IPS DF 6.9 (cell line): ENCODE measurements around the gene EYA4.

Experiments
- DNase-seq: peaks from one replicate; pipeline ENCODE4 v3.0.0-alpha.2; 2013; ENCODE audit warnings: low read depth, low spot score
- H3K27ac ChIP-seq: one replicate; pipeline ENCODE4 v1.5.1; 2013; ENCODE audit warnings: low read length, control low read depth
- H3K27me3 ChIP-seq: 2 replicates; pipeline ENCODE4 v1.6.1; 2013; ENCODE audit warnings: mild to moderate bottlenecking, low read length; ENCODE audit not compliant: control insufficient read depth, insufficient read depth
- H3K36me3 ChIP-seq: 2 replicates; pipeline ENCODE4 v1.6.1; 2013; ENCODE audit warnings: low read length; ENCODE audit not compliant: control insufficient read depth, insufficient read depth
- H3K4me1 ChIP-seq: 2 replicates; pipeline ENCODE4 v1.6.1; 2013; ENCODE audit warnings: low read length; ENCODE audit not compliant: control insufficient read depth, insufficient read depth
- H3K4me3 ChIP-seq: 2 replicates; pipeline ENCODE4 v1.5.1; 2013; ENCODE audit warnings: mild to moderate bottlenecking, low read length
- H3K9me3 ChIP-seq: 2 replicates; pipeline ENCODE4 v1.6.1; 2013; ENCODE audit warnings: low read length, inconsistent platforms; ENCODE audit not compliant: control insufficient read depth, insufficient read depth
- WGBS: extraction: QIAGEN DNeasy Blood & Tissue Kit; methylation state at CpG from one replicate; pipeline ENCODE4 v1.1.7; 2013; ENCODE audit warnings: mixed read lengths, missing lambda C conversion rate; ENCODE audit not compliant: insufficient read length, insufficient coverage; 5-methylcytosine and 5-hydroxymethylcytosine counted together

Gene EYA4

DNA sequence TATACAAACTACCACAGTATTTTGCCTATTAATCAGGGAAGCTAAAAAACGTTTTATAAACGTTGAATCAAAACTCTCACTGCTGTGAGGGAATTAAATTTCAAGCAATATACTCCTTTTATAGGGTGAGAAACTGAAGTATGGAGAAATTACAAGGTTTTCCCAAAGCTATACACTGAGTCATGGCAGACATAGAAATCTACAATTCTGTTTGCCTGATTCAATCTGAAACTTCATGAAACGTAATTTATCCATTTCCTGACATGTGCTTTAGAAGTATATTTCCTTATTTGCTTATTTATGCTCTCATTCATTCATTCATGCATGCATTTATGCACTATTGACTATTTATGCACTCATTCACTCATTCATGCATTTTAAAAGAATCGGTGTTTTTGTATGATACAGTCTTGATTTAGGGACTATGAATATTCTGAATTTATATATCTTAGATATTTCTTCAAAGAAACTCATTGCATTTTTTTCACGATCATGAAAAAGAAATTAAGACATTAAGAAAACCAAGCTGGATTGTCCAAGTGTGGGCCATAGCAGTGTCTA lies 16.5 kb downstream of the EYA4 start:
- H3K9me3 ChIP-seq: no peaks in the 10 kb centered on the region
- H3K4me1 ChIP-seq: no peaks in the 10 kb centered on the region
- no peak for DNase-seq
- no peaks in the 10 kb centered on the region for H3K27me3 ChIP-seq
- no peaks in the 10 kb centered on the region for H3K36me3 ChIP-seq
- no peak overlapping the region for H3K27ac ChIP-seq
- no peak overlapping the region for H3K4me3 ChIP-seq
- no CpG with 5 or more reads among the region's 5 CpGs for WGBS

DNA sequence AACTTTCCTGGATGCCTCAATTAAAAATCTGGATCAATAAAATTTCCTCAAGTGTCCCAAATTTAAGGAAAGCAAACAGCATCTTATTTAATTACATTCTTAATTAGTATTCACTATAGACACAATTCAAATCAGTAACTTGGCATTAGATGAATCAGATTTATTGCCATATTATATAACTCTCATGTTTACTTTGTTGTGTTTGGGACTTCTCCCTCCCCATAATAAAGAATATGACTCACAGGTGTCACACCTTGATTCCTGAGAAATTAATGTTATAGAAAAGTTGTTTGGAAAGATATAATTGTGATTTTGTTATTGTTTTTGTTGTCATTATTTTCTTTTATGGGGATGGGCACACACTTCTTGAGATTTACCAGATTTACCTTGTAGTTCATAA lies 18.4 kb downstream of the EYA4 start:
- H3K9me3 ChIP-seq: no peaks in the 10 kb centered on the region
- H3K36me3 ChIP-seq: no peaks in the 10 kb centered on the region
- no peak overlapping the region for H3K4me3 ChIP-seq
- DNase-seq: no peak
- H3K4me1 ChIP-seq: no peaks in the 10 kb centered on the region
- no peaks in the 10 kb centered on the region for H3K27me3 ChIP-seq
- no peak overlapping the region for H3K27ac ChIP-seq

DNA sequence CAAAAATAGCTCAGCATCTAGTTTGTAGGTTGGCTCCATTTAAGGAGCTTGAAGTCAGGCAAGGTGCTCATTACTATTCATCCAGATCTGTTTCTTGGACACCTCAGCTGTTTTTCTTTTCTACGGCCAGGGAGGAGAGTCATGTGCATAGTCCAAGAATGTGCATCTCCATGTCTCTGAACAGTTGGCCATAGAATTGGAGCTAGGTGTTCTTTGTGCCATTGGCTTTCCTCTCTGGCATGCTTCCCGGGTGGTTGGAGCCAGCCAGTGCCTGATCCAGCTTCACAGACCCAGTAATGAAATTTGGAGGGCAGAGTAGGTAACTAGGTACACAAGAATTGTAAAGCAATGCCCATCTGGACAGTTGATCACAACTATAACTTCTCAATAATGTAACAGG lies 21.6 kb downstream of the EYA4 start:
- Histone ChIP-seq H3K27me3 (no peaks in the 10 kb centered on the region), H3K27ac (no peak overlapping the region), H3K9me3 (no peaks in the 10 kb centered on the region), H3K36me3 (no peaks in the 10 kb centered on the region), H3K4me3 (no peak overlapping the region), H3K4me1 (no peaks in the 10 kb centered on the region)
- no peak for DNase-seq
- WGBS: no CpG with 5 or more reads among the region's 2 CpGs

DNA sequence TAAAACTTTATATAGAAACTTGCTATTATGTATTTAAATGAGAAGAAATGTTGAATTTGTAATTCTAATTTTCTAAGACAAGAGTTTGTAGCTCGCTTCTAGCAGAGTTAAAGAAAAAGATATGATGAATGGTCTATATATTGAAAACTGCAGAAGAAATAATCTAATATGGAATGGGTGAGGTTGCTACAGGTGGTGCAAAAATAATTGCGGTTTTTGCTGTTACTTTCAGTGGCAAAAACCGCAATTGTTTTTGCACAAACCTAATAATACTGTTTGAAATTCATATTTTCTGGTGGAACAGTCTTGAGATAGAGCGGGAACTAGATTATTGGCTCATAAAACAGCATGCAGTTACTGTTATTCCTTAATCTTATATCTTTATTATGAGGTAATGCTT lies 23.9 kb downstream of the EYA4 start:
- 100% methylated on average over 1 of the region's 4 CpGs for WGBS
- no peak overlapping the region for H3K27ac ChIP-seq
- no peak for DNase-seq
- no peak overlapping the region for H3K4me3 ChIP-seq
- no peaks in the 10 kb centered on the region for H3K4me1 ChIP-seq
- H3K9me3 ChIP-seq: no peaks in the 10 kb centered on the region
- H3K27me3 ChIP-seq: no peaks in the 10 kb centered on the region
- no peaks in the 10 kb centered on the region for H3K36me3 ChIP-seq

DNA sequence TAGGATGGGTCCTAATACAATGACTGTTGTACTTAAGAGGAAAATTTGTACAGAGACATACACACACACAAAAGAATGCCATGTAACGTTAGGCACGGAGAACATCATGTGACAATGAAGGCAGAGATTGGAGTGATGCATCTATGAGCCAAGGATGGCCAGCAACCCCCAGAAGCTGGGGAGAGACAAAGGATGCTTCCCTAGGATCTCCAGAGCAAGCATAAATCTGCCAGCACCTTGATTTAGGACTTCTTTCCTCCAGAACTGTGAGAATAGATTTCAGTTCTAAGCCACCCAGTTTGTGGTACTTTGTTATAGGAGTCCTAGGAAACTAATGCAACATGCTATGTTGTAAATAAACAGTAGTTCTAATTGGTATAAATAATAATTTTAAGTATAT lies 25.0 kb downstream of the EYA4 start:
- H3K27ac ChIP-seq: no peak overlapping the region
- no CpG with 5 or more reads among the region's 2 CpGs for WGBS

DNA sequence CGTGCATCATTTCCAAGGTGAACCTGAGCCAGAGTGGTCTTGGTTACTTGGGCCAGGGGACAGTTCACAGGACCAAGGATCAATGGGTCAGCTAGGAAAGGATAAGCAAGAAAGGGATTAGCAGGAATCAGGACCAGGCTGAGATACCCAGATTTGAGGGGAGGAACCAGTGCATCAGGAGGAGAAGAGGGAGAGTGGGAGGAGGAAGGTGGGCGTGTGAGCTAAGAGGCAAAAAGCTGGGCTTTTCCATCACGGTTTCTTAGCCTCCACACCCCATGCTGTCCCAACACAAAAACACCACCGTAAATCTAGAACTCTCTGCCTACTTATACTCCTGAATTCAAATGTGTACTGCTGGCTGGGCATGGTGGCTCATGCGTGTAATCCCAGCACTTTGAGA lies 27.5 kb downstream of the EYA4 start:
- H3K9me3 ChIP-seq: no peaks in the 10 kb centered on the region
- H3K36me3 ChIP-seq: no peaks in the 10 kb centered on the region
- no peak for DNase-seq
- H3K4me1 ChIP-seq: no peaks in the 10 kb centered on the region
- no peak overlapping the region for H3K4me3 ChIP-seq
- WGBS: no CpG with 5 or more reads among the region's 5 CpGs
- H3K27ac ChIP-seq: no peak overlapping the region
- H3K27me3 ChIP-seq: no peaks in the 10 kb centered on the region

More for the DNA sequence above, 25.0 kb downstream of the EYA4 start:
- Histone ChIP-seq H3K36me3 (no peaks in the 10 kb centered on the region), H3K9me3 (no peaks in the 10 kb centered on the region), H3K27me3 (no peaks in the 10 kb centered on the region), H3K4me3 (no peak overlapping the region), H3K4me1 (no peaks in the 10 kb centered on the region)
- DNase-seq: no peak

DNA sequence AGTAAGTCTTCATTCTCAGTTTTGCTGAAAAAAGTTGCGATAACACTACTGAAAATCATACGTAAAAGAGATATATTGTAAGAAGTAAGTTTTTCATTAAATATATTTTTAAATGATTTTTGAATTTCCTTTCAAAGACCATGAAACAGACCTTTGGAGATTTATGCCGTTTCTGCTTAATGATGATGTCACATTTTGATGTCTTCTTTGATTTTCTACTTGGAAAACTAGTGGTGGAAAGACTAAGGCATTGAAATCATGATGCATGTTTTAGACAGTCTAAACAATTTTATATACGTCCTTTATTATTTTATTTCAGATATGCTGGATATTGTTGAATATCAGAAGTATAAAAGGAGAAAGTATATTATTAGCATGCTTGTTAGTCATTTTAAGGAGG lies 33.7 kb downstream of the EYA4 start:
- WGBS: no CpG with 5 or more reads among the region's 4 CpGs
- Histone ChIP-seq H3K9me3 (no peaks in the 10 kb centered on the region), H3K4me3 (no peak overlapping the region), H3K36me3 (no peaks in the 10 kb centered on the region), H3K27me3 (no peaks in the 10 kb centered on the region), H3K27ac (no peak overlapping the region), H3K4me1 (no peaks in the 10 kb centered on the region)
- no peak for DNase-seq

DNA sequence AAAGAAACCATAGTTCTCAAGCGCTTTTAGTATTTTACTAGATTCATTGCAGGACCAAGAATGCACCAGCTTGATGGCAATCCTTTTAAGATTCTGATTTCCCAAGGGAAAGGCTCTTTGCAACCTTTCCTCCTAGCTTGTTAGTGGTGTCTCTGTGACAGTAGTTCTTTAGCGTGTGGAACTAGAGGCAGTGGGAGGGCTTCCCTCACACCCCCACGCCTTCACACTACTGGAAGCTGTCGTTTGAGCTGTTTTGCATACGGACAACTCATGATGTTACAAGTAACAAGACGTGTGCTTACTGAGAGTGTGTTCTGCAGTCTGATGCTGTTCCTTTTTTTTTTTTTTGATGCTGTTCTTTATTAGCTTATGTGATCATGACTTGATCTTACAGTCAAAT lies 34.1 kb downstream of the EYA4 start:
- Histone ChIP-seq H3K4me3 (no peak overlapping the region), H3K27ac (no peak overlapping the region), H3K9me3 (no peaks in the 10 kb centered on the region), H3K4me1 (no peaks in the 10 kb centered on the region), H3K36me3 (no peaks in the 10 kb centered on the region), H3K27me3 (no peaks in the 10 kb centered on the region)
- WGBS: no CpG with 5 or more reads among the region's 6 CpGs
- DNase-seq: no peak

DNA sequence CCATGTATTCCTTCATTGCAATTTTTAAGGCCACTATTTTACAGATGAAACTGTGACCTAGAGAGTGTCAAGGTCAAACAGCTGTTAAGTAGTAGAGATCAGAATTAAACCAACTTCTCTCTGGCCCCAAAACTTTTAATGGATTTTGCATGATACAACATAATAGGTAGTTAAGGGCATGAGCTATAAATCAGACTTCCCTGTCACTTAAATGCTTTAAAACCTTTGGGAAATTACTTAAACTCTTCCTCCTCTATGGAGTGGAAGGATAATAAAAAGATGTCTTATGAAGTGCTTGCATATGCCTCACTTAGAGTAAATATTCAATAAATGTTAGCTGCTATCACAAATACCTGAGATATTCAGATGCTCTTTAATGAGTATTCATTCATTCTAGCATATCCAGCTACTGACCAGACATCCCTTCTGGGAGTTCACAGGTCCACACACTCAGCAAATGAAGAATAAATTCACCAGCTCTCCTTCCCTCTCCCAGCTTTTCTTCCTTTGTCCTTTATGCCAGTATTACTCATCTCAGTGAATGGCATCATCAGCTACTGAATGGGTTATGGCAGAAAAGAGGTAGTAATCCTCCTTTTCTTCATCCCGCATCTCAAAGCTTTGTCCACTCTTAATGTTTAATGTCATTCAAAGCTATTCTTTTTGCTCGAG lies 36.2 kb downstream of the EYA4 start:
- no peaks in the 10 kb centered on the region for H3K36me3 ChIP-seq
- H3K4me3 ChIP-seq: no peak overlapping the region
- no peaks in the 10 kb centered on the region for H3K4me1 ChIP-seq
- H3K27ac ChIP-seq: no peak overlapping the region
- DNase-seq: no peak
- H3K27me3 ChIP-seq: no peaks in the 10 kb centered on the region
- H3K9me3 ChIP-seq: no peaks in the 10 kb centered on the region
- WGBS: no CpG with 5 or more reads among the region's 2 CpGs

DNA sequence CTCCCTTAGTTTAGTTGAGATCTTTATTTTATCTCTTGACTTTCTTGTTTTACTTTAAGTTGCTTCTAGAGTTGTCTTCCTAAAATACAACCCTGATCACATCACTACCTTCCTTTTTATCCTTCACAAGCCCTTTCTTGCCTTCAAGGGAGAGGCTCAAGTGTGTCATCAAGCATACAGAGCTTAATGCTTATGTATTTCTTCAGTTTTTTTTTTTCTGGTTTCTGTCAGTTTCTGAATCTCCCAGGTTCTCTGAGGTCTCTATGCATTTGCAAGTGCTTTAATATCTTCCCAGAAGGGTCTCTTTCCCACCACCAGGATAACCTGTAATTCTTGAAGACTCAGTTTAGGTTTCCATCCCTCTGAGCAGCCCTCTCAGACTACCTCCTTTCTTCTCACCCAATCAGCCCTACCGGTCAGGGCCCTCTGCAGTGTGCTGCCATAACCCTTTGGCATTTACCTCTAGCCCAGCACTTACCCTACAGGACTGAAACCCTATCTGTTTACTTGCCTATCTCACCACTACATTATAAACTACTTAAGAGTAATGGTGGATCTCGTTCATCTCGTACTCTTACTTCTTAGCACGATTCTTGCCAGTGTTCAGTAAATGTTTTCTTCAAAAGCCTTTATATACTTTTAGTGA lies 36.9 kb downstream of the EYA4 start:
- H3K4me1 ChIP-seq: no peaks in the 10 kb centered on the region
- no peaks in the 10 kb centered on the region for H3K9me3 ChIP-seq
- no CpG with 5 or more reads among the region's 4 CpGs for WGBS
- DNase-seq: no peak
- H3K27ac ChIP-seq: no peak overlapping the region
- no peak overlapping the region for H3K4me3 ChIP-seq
- no peaks in the 10 kb centered on the region for H3K36me3 ChIP-seq
- no peaks in the 10 kb centered on the region for H3K27me3 ChIP-seq

DNA sequence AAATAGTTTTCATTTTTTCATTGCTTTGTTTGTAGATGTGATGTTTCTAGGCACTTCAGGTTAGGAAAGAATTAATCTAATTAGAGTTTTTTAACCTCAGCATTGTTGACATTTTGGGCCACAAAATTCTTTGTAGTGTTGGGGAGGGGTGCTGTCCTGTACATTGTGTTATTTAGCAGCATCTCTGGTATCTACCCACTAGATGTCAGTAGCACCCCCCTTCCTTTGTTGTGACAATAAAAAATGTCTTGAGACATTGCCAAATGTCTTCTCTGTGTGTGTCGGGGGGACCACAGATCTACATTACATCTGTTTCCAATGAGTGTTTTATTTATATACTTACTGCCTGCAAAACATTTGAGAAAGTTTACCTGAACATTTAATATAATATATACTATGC lies 45.6 kb downstream of the EYA4 start:
- H3K27ac ChIP-seq: no peak overlapping the region
- WGBS: no CpG with 5 or more reads among the region's 1 CpG
- no peak for DNase-seq

More for the DNA sequence above, 45.6 kb downstream of the EYA4 start:
- Histone ChIP-seq H3K36me3 (no peaks in the 10 kb centered on the region), H3K27me3 (no peaks in the 10 kb centered on the region), H3K4me3 (no peak overlapping the region), H3K4me1 (no peaks in the 10 kb centered on the region), H3K9me3 (no peaks in the 10 kb centered on the region)
